Lower leg skin (tissue), 4 donors: ENCODE results near the gene PARN. TPM values are rescaled to one million over a fixed set of nuclear protein-coding genes. Genes with fewer than 3 reads are reported as not detected.

Source experiments
- DNase-seq, 2 donors: peaks; one replicate each; pipeline ENCODE4 v3.0.0-alpha.2; 2019; ENCODE audit warnings: low spot score in 2 of 2
- H3K4me3 ChIP-seq: fragments of 200-600 bp; sonication (generic); 2 replicates; pipeline ENCODE4 v1.5.1; 2017; ENCODE audit warnings: mild to moderate bottlenecking, low read depth; ENCODE audit not compliant: poor library complexity, severe bottlenecking
- POLR2A ChIP-seq, 2 donors: fragments of 450-650 bp; IDR thresholded peaks; one replicate each; pipeline ENCODE4 v1.6.1; 2016 to 2017; ENCODE audit warnings: antibody characterized with exemption in 2 of 2, mild to moderate bottlenecking in 1 of 2, moderate library complexity in 1 of 2
- WGBS, 2 donors: methylation state at CpG; one replicate each; pipeline ENCODE4 v1.1.5; 2018; 5-methylcytosine and 5-hydroxymethylcytosine counted together
- intact Hi-C: fragments of 100-400 bp; cut with DNase I; formaldehyde crosslinking; loops from one replicate; pipeline ENCODE4 v1.15.0; 2023; ENCODE audit warnings: low total_unique reads
- total RNA-seq, 4 donors: library from RNA; depleted of rRNA; stranded (reverse); fragments of >200 nt; gene quantifications; one replicate each; pipeline ENCODE4 v1.1.0, GENCODE V29; 2016
- TF ChIP-seq, protein P1 (sequence below), 3 donors: fragments of 450-650 bp; IDR thresholded peaks; one replicate each; pipeline ENCODE4 v1.5.1; 2016; ENCODE audit warnings: antibody characterized with exemption in 3 of 3, mild to moderate bottlenecking in 3 of 3, moderate library complexity in 2 of 3

Gene PARN
- total RNA-seq, 4 donors from 2014 or later, result 23.4 to 28.7 (median 25.4) TPM

DNA sequence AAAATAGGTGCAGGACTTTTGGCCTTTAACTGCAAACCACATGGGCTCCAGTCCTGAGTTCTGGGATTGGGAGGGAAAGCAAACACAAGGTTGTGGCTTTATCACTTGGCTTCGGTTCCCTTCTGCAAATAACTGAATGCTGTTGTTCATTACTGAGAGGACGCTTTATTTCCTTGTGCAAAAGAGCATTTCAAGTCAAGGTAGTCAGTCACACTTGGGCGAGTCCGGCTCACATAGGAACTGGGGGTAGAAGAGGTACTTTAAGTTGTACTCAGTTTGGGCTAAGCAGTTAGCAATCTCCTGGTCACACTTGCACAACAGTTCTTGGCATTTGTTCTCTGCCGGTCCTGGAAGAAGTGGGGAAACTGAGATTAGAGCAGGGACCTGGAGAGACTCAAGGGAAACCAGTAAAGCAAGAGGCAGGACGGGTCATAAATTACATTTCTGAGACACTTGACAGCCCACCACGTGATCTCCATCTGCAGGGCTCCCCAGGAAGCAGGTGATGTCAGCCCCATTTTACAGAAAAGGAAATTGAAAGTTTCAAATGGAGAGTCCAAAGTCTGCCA lies 42.4 kb upstream of the PARN start:
- no peak for DNase-seq
- whole genome bisulfite sequencing, 2 donors, result 60 to 68% methylated on average over 7 of the region's 7 CpGs
- intact Hi-C loops, result no loop called here
- H3K4me3 ChIP-seq, result no peak overlapping the region
- TF ChIP-seq, protein P1, sequence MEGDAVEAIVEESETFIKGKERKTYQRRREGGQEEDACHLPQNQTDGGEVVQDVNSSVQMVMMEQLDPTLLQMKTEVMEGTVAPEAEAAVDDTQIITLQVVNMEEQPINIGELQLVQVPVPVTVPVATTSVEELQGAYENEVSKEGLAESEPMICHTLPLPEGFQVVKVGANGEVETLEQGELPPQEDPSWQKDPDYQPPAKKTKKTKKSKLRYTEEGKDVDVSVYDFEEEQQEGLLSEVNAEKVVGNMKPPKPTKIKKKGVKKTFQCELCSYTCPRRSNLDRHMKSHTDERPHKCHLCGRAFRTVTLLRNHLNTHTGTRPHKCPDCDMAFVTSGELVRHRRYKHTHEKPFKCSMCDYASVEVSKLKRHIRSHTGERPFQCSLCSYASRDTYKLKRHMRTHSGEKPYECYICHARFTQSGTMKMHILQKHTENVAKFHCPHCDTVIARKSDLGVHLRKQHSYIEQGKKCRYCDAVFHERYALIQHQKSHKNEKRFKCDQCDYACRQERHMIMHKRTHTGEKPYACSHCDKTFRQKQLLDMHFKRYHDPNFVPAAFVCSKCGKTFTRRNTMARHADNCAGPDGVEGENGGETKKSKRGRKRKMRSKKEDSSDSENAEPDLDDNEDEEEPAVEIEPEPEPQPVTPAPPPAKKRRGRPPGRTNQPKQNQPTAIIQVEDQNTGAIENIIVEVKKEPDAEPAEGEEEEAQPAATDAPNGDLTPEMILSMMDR (IDR thresholded peaks at IDR 0.05), result no peak
- TF ChIP-seq POLR2A (IDR thresholded peaks at IDR 0.05), result no peak

DNA sequence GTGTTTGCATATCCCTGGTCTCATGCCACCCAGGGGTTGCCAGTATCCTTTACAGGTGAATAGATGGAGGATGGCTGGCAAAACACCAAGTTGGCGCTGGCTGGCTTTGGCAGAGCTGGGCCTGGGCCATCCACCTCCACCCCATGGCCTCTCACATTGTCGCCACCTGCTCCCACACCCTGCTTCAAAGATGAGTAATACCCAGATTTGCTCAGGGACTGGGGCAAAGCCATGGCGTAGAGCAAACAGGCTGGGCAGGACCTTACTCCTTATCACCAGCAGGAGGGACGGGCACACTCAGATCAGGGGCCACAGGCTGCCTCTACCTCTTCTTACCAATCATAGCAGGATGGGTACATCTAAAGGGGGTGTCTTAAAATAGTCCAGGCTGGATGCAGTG lies 39.7 kb upstream of the PARN start:
- H3K4me3 ChIP-seq, result no peak overlapping the region
- TF ChIP-seq, protein P1 (IDR thresholded peaks at IDR 0.05), result no peak
- no peak for TF ChIP-seq POLR2A (IDR thresholded peaks at IDR 0.05)
- intact Hi-C loops, result no loop called here
- DNase-seq, result peak in 1 of 2 donors; percentile 16
- 66 to 74% methylated on average over 4 of the region's 4 CpGs for WGBS, 2 donors

DNA sequence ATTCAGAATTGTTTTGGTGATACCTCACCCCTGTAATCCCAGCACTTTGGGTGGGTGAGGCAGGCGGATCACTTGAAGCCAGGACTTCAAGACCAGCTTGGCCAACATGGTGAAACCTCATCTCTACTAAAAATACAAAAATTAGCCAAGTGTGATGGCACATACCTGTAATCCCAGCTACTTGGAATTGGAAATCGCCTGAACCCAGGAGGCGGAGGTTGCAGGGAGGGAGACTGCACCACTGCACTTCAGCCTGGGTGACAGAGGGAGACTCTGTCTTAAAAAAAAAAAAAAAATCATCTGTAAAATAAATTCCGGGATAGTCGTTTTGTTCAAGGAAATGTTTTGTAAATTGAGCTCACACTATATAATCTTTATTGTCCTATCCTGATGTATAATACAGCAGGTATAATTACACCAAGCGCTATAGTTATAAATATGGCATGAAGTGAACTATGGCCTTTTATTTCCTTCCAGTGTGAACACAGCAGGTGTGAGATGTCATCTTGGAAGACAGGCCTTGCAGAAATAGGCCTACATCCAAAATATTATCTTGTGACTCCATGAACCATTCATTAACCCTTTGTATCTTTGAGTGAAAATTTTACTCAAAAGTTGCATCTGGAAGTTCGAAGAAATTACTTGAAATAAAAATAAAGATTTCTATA lies 38.6 kb upstream of the PARN start:
- intact Hi-C loops, result no loop called here
- no peak overlapping the region for H3K4me3 ChIP-seq
- TF ChIP-seq POLR2A (IDR thresholded peaks at IDR 0.05), result no peak
- TF ChIP-seq, protein P1 (IDR thresholded peaks at IDR 0.05), result no peak
- 82 to 85% methylated on average over 7 of the region's 7 CpGs for WGBS, 2 donors
- DNase-seq, result no peak

DNA sequence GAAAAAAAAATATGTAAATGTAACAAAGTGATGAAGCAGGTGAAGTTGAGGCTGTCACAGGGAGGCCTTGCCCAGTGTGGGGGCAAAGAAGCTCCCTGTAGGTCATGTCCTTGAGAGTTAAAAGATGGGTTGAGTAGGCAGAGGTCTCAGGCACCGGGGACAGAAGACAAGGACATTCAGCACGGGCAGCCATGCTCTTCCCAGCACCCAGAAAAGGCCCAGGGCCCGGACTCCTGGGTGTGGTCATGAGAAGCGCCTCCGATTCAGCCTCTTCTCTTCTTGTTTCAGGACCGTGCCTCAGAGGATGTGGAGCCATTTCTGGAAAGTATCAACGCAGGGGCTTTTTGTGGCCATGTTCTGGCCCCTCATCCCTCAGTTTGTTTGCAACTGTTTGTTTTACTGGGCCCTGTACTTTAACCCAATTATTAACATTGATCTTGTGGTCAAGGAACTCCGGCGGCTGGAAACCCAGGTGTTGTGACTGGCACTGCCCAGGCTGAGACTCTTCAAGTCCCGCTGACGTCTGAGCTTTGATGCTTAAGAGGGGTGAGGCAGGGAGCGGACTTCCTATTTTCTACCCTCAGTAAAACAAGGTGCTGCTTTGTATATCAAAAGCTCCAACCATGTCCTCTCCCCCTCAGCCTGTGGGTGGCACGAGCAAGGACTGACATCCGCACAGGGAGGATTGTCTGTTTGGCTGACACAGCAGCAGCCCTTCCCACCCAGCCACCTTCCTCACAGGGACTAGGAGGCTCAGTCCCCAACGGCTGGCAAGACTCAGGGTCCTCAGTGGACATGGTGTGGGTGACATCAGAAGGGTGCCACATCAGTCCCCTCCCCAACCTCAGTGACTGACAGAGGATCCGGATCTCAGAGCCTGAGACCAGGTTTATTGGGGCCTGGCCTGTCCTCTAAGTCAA lies 37.5 kb upstream of the PARN start:
- TF ChIP-seq POLR2A (IDR thresholded peaks at IDR 0.05), result no peak
- TF ChIP-seq, protein P1 (IDR thresholded peaks at IDR 0.05), result no peak
- no peak overlapping the region for H3K4me3 ChIP-seq
- WGBS, 2 donors, result 86 to 89% methylated on average over 16 of the region's 16 CpGs
- no peak for DNase-seq
- intact Hi-C loops, result no loop called here

DNA sequence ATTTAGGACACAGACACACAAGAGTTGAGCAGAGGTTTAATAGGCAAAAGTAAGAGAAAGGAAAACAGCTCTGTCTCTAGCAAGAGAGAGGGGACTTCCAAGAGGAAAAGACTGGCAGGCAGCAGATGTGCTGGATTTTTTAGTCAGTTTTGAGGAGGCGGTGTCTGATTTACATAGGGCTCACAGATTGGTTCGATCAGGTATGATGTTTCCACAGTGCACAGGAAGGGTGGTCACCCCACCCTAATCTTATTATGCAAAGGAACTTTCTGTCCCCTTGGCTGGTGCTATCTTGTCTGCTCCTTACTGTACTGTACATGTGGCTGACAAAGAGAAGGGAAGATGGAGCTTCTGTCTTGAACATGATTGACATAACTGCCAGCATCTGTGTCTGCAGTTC lies 28.0 kb upstream of the PARN start:
- no peak overlapping the region for H3K4me3 ChIP-seq
- intact Hi-C loops, result no loop called here
- TF ChIP-seq POLR2A (IDR thresholded peaks at IDR 0.05), result no peak
- TF ChIP-seq, protein P1 (IDR thresholded peaks at IDR 0.05), result no peak
- DNase-seq, result no peak
- 54 to 90% methylated on average over 2 of the region's 2 CpGs for WGBS, 2 donors
